Epithelial cell of esophagus (primary cell): ENCODE measurements around the gene RASGEF1C.
"Not testable (repeated sequence)": the region's sequence is repeated elsewhere in the genome, so short reads cannot be mapped to it uniquely, and the experiment has no call there.

ENCODE experiments used
- DNase-seq: peaks from one replicate; pipeline ENCODE4 v3.0.0; 2010; ENCODE audit warnings: low read depth
- H3K4me3 ChIP-seq: 2 replicates; pipeline ENCODE4 v1.5.1; 2011; ENCODE audit warnings: mild to moderate bottlenecking, low read length, control low read depth
- TF ChIP-seq, protein P1 (sequence below): IDR thresholded peaks from 2 replicates; pipeline ENCODE4 v1.5.1; 2011; ENCODE audit warnings: low read depth, mild to moderate bottlenecking, low read length, control low read depth, inconsistent platforms; ENCODE audit not compliant: insufficient read depth; ENCODE audit errors: missing control alignments

RASGEF1C gene

DNA sequence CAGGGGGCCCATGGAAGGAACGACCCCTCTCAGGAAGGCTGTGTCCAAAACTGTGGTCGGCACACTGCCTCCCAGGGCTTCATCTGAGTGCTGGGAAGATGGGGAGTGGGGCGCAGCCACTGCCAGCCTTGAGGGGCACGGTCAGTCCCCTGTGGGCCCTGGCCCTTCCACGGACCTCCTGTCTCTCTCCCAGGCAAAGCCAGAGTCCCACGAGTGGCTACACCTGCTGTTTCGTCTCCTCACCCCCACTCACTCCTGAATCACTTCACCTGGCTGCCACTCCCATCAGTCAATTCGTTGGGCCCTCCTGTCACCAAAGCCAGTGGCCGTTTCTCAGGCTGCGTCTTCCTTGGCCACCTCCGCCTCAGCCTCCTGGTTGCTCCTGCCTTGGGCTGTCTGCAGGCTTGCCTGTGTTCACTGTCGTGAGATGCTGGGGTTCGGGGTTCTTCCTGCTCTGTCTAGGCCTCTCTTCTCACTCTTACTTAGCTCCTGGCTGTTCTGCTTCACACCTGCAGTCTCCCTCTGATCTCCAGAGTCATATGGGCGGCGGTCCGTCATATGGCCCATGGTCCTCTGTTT lies 78.6 kb downstream of the RASGEF1C start:
- TF ChIP-seq, protein P1, sequence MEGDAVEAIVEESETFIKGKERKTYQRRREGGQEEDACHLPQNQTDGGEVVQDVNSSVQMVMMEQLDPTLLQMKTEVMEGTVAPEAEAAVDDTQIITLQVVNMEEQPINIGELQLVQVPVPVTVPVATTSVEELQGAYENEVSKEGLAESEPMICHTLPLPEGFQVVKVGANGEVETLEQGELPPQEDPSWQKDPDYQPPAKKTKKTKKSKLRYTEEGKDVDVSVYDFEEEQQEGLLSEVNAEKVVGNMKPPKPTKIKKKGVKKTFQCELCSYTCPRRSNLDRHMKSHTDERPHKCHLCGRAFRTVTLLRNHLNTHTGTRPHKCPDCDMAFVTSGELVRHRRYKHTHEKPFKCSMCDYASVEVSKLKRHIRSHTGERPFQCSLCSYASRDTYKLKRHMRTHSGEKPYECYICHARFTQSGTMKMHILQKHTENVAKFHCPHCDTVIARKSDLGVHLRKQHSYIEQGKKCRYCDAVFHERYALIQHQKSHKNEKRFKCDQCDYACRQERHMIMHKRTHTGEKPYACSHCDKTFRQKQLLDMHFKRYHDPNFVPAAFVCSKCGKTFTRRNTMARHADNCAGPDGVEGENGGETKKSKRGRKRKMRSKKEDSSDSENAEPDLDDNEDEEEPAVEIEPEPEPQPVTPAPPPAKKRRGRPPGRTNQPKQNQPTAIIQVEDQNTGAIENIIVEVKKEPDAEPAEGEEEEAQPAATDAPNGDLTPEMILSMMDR, result no peak
- no peak for DNase-seq
- no peak overlapping the region for H3K4me3 ChIP-seq

DNA sequence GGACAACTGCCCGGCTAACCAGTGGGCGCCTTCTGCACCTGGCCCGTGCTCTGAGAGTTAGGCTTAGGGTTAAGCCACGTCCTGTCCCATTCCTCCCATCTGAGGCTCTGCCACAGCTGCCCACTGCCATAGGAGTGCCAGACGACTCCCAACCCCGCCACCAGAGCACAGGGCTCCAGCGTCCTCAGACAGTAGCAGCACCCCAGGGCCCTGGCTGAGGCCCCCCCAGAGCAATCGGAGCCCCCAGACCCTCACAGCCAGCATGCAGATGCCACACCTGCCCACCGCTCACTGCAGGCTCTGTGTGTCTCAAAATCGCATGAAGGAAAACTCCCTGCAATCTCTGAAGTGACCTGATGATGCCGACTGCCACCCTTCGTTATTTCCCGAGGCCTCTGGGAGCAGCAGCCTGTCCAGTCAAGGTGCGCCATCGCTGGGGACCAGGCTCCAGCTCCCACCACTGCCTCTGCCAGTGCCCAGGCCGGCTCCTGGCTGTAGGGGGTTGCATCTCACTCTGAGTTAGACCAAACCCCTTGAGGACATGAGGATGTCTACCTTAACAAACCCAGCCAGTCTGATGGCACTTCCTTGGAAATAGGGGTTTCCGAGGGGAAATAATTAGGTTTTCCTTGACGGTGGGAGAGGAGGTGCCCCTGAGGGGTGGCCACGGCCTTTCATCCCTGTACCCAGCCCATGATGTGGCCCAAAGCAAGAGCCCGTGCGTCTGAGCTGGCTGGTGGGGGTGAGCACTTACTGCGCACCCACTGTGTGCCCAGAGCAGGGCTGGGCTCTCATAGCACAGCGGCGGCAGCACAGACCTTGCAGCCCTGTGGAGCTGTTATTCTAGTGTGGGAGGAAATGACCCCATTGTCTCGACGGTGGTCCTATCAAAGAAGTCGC lies 79.5 kb downstream of the RASGEF1C start:
- no peak overlapping the region for H3K4me3 ChIP-seq
- DNase-seq, result no peak
- TF ChIP-seq, protein P1, result no peak

DNA sequence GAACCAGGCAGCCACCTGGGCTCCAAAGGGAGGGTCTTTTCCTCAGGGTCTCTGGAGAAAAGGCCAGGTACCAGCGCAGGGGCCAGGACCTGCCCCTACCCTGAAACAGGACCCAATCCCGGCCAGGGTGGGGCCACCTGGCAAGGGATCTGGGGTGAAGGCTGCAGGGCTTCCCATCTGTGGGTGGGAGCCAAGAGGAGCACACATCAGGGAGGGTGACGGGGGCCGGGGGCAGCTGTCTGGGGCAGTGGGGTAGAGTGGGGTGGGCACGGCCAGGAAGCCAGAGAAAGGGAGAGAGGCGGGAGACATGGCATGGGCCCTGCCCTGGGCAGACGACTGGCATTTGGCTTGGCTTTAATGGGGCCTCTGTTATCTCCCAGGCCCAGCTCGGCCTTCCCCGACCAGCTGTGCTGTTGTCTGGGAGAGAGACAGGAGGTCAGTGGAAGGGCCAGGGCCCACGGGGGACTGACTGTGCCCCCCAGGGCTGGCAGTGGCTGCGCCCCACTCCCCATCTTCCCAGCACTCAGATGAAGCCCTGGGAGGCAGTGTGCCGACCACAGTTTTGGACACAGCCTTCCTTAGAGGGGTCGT lies 80.2 kb downstream of the RASGEF1C start:
- DNase-seq, result no peak
- TF ChIP-seq, protein P1, result no peak
- no peak overlapping the region for H3K4me3 ChIP-seq

DNA sequence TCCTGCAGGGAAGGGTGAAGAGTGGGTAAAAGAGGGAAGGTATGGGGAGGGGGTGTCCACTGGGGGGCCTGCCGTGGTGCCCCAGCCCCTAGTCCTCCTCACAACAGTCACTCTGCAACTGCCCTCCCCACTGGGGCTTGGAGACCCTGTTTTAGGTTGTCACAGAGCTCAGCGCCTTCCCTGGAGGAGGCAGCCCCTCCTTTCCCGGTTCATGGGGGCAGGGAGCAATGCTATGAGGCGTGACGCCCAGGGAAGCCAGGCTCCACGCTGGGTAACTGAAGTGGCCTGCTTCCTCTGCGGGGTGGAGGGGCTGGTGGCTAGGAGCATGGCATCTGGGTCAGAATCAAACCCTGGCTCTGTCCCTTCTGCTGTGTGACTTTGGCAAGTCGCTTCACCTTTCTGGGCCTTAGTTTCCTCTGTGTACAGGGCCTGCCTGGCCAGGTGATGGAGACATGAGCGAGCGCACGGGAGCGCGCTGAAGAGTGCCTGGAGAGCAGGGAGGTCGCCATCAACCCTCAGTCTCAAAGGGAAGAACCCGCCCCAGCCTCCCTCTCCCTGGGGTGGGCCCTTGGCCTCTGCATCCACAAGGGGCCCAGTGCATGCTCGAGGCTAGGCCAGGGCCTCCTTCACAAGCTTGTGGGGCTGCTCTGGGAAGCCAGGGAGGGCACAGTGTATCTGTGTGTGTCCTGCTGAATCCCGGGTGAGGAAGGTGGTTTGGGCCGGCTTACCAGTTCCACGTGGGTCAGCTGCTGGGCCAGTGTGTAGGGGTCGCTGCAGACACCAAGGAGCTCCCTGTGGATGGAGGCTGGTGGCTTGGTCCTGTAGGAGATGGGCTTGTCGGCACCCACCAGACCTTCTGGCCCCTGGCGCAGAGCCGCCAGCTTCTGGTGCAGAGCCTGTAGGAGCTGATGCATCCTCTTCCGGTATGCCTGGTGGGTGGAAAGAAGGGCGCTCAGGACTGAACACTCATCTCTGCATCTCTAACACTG lies 81.0 kb downstream of the RASGEF1C start:
- DNase-seq, result no peak
- TF ChIP-seq, protein P1, result no peak
- H3K4me3 ChIP-seq, result no peak overlapping the region

DNA sequence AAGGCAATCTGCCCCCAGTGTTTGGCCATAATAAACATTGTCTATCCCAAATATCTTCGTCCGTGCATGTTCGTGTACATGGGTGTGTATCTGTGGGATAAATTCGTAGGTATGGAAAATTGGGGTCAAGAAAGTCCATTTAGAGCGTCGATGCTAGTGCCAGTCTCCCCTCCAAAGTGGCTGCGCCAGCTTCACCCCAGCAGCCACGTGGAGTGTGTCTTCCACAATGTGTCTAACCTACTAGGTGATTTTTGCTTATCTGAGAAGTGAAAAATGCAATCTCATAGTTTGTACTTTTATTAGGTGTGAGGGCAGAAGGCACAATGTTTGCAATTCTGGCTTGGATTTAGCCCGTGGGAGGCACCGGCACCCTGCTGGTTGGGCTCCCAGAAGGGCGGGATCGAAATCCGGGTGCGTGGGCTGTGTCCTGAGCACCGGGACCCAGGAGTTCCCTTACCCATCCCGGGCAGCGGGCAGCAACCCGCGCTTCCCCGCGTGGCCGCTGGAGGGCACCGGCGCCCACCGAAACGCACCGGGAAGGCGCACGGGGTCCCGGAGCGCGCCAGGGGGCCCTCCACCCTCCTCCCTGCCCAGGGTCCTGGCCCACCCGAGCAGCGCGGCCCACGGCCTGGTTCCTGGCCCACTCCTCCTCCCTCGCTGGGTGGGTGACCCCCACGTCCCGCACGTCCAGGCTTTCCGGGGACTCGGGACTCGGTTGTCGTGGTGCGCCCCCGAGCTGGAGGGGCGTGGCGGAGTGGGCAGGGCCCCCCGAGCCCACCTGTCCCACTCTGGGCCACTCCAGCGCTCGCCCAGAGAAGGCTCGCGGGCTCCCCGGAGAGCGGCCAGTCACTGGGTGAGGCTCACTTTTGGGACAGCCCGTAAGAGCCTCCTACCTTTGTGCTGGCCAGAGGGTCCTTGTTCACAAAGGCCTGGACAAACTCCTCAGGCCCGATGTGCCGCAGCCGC lies 82.0 kb downstream of the RASGEF1C start:
- TF ChIP-seq, protein P1, result peak; percentile 50
- no peak for DNase-seq
- H3K4me3 ChIP-seq, result no peak overlapping the region

DNA sequence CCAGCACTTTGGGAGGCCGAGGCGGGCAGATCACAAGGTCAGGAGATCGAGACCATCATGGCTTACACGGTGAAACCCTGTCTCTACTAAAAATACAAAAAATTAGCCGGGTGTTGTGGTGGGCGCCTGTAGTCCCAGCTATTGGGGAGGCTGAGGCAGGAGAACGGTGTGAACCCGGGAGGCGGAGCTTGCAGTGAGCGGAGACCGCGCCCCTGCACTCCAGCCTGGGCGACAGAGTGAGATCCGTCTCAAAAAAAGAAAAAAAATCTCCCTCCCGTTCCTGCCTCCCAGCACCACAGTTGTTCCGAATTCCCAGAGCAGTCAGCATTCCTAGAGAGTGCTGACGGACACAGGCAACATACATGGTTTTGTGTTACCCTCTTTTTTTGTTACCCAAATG lies 82.9 kb downstream of the RASGEF1C start:
- H3K4me3 ChIP-seq, DNase-seq: not testable (repeated sequence)

DNA sequence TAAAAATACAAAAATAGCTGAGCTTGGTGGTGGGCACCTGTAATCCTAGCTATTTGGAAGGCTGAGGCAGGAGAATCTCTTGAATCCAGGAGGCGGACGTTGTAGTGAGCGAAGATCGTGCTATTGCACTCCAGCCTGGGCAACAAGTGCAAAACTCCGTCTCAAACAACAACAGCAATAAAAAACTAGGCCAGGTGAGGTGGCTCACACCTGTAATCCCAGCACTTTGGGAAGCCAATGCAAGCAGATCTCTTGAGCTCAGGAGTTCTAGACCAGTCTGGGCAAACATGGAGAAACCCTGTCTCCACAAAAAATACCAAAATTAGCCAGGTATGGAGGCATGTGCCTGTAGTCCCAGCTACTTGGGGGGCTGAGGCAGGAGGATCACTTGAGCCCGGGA lies 84.3 kb downstream of the RASGEF1C start:
- H3K4me3 ChIP-seq, DNase-seq: not testable (repeated sequence)
